NOMO-1 treated with dmso at 0.1 percent for 144 hours (cell line): ENCODE measurements around the gene COLEC12.

Experiments used
- DNase-seq: peaks from one replicate; lab custom pipeline; 2025; ENCODE audit not compliant: unreplicated experiment; lab: John Stamatoyannopoulos, UW

COLEC12 gene

DNA sequence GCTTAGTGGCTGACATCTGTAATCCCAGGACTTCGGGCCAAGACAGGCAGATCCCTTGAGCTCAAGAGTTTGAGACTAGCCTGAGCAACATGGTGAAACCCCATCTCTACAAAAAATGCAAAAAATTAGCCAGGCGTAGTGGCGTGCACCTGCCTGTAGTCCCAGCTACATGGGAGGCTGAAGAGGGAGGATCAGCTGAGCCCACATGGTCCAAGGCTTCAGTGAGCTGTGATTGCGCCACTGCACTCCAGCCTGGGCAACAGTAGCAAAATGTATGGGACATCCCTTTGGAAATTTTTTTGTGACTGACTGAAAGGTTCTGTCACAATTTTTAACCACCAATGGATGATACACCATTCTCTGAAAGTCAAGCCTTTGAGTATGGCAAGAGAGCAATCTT, 6.3 kb upstream of the COLEC12 start:
- DNase-seq, result no peak

DNA sequence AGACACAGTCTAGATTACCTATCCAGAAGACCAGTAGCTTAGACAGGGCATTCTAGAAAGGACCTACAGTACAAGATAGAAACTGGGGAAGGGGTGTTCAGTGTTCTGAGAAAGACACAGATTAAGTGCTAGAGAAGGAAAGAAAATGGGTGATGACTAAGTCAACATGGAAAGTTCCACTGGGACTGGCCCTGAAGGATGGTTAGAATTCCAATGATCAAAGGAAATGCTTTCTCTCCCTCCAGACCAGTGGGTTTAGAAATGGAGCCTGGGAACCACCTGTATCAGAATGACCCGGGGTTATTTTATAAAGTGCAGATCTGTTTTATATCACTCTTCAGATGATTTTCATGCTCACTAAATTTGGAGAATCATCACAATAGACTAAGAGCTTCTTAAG, 5.8 kb upstream of the COLEC12 start:
- DNase-seq, result no peak

DNA sequence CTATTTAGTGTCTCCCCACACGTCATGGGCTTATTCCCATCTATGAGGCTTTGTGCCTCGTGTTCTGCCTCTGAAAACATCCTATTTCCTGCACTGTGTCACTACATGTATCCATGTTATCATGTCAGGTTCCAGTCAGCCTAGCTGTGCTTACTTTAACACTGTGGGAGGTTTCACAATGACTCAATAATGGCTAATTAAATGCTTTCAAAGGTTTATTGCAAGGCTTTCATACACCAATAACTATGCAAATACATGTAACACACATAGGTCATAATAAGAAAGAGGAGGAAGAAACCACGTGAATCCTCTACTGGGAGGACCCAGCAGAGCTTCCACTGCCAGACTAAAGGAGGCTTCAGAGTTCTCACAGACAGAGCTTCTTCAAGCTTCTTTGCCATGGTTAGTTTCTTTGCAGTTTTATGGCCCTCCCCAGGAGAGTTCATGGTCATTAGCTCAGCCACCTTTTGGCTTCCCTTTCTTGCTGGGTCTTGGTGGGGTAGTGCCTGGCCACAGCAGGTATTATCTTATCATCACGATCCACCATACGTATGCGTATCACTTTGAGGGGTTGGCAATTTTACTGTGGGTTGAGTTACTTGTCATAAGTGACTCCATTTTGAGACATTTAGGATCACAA, 5.1 kb upstream of the COLEC12 start:
- DNase-seq, result no peak

DNA sequence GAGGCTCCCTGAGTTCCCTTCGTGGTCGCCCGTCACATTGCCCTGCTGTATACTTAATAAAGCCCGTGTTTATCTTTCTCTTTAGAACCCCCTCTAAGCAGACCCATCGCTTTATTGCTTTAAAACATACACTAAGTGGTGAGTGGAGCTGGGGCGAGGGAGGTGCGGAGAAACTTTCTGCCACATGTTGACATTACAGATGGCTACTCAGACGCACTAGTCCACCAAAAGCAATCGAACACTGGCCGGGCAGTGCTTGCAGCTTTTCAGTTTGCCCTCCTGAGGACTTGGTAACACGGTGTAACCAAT, 859 bp upstream of the COLEC12 start:
- DNase-seq, result no peak

DNA sequence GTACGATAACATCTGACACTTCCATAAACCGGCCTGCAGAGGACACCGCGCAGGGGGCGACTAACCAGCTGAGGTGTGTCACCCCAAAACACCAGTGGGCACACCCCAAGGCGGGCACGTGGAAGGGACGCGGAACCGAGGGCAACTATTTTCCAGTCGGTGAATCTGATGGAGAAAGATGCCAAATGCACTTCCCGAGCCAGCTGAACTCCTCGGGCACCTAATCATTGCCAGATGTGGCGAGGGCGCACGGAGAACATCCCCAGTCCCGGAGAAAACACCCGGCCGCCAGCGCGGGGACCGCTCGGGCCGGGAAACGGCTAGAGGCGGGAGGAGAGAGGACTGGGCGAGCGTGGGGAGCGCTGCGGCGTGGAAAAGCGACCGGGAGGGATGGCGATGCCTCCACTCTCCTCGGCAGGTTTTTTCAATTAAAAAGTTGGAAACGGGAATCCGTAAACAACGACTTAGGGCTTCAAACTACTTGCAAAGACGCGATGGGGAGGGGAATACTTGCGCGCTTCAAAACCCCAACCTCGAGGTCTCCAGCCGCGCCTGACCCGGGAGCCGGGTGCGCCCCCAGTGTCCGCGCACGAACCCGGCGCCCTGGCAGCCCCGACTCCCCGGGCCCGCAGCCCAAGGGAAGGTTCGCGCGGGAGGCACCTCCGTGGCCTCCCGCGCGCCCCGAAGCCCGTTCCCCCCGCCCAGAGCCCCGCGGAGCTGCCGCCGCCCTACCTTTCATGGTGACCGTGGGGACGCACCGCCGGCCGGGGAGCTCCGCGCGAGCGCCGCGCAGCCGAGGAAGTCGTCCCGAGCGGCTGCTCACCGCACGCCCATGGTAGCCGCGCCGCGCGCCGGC, 497 bp downstream of the COLEC12 start:
- no peak for DNase-seq

DNA sequence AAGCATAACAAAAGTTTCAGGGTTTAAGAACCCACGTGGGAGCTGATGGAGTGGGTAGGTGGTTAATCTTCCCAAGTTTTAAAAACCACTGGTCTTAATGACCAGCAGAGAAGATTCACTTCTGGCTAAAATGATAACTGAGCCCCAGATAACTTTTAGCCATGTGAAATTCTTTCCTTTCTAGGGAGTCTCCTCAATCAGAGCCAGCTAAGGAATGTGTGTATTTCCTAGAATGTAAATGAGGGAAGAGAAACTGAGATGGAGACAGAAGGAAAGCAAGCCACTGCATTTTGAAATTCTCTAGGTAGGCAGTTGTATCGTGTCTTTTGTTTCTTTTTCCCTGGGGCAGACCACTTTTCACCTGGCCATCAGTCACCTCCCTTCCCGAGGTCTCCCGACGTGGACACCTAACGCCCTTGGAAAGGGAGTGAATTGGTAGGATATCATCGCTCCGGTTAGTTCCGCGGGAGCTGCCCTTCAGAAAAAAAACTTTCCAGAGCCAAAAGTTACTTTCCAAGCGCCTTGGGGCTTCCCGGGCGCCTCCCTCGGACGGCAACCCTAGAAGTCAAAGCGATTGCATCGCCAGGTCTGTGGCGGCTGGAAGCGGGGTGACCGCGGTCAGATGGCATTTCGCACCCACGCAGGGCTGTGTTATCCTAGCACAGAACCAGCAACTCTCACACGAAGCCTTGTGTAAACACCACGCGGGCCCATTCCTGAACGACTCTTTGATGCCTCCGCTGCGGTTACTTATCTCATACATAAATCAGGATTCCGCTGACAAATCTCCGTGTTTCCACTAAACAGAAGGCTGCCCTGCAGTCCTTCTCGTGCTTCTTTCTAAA, 1.3 kb downstream of the COLEC12 start:
- no peak for DNase-seq

DNA sequence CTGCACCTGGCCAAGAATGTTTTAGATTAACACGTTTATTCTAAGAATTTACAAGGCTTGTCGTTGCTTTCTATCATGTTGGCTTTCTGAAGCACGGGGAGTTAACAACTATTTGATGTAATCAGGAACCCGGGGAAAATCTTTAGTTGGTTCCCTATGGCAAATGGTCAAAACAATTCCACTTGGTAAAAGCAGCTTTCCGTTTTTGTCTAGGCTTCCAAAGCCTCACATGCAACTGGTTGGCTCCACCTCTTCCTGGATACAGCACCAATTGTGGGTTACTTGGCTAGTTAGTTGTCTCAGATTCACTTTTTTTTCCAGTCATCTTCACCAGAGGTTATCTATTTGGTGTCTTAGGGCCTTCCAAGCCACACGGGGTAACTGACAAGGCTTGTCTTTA, 2.8 kb downstream of the COLEC12 start:
- DNase-seq, result no peak

DNA sequence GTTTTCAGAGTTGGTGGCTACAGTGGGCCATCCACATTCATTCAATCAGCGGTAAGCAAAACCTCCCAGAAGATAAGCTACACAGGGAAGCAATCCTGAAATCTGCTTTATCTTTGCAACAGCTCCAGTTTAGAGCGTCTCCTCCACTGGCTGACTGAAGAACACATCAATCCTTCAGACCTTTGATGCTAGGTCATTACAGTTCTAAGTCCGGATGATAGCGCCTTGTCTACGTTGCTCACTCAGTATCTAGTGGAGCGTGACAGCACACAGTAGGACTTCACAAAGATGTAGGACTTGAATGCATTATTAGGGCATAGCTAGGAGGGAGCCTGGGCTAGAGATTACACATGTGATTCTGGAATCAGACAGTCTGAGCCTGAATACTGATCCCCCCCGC, 5.0 kb downstream of the COLEC12 start:
- DNase-seq, result no peak

DNA sequence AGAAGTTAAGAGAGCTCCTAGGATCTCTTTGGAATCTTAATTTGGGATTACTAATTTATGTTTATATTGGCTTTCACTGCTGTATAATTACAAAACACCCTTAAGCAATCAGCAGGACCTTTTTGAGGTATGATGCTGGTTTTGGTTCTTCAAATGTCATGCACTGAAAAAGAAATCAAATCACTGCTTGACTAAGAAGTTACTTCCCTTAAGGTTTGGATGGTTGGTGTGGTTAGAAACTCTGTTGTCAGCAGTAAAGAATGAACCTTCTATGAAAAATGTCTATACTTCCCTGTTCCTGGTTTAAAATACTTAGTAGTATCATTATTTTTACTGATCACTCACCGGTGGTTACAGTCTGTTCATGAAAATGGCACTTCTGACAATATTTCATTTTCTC, 5.5 kb downstream of the COLEC12 start:
- no peak for DNase-seq

DNA sequence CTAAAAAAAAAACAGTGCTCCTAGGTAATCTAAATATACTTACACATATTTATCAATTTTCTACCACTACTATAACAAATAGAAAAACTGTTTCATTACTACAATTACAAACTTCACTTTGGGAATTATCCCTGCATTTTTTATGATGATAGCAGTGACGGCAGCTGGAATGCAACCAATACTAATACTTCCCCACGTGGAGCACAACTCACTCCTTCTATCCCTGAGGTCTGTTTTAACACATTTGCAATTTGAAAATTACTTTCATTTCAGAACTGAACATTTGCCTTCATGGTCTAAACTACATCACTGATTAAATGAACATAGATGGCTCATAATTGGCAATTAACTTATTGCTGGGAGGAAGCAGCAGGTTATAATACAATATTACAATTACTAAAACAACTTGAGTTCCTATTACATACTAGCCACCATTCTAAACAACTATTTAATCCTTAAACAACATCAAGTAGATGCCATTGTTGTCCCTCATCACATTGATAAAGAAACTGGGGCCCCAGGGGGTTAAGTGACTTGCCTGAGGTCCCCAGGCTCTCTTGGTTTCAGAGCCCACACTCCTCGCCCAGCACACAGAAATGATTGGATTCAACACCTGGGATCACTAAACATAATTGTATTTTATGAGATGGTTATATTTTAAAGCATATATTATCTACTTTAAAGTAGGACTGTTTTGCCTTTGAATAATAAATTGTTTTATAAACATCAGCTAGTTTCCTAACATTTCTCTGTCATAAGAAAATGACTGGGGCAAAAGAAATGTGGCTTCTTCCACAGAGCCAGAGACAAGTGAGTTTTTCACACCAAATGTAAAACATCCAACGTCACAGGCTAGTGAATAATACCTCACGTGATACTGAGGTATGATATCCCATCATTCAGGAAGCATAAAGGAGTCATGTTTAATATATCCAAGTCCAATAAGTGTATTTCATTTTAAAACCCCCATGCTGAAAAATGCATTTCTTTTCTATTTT, 6.2 kb downstream of the COLEC12 start:
- no peak for DNase-seq

DNA sequence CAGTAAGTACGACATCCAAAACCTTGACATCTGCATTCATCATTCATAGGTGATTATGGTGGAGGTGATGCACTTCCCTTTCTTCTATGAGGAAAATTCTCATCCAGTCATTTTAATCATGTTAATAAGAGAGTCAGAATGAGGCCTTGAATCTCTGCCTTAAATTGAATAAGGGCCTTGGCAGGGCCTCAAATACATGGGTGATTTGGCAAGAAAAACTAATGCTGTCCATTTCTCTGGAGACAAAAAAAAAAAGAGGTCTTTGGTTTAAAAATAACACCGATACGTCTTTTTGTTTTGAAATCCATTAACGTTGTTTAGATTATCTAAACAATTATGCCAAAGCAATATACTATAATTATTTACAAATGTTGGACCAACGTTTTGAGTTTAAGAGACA, 8.1 kb downstream of the COLEC12 start:
- no peak for DNase-seq

DNA sequence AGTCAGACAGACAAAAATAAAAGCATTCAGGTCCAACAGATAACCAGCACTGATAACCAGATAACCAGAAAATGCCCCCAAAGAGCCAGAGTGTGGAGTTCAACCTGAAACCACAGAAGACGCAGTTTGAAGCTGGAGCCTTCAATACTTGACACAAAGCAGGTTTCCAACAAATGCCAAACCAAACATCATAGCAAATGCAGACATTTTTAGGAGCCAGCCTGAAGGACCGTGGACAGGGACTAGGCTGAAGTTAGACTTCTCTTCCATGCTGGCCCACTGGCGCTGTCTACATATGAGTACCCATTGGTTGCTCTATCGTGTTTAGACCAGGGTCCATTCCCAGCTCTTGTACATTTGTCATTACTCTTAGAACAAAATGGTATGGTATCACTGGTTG, 9.9 kb downstream of the COLEC12 start:
- DNase-seq, result no peak

DNA sequence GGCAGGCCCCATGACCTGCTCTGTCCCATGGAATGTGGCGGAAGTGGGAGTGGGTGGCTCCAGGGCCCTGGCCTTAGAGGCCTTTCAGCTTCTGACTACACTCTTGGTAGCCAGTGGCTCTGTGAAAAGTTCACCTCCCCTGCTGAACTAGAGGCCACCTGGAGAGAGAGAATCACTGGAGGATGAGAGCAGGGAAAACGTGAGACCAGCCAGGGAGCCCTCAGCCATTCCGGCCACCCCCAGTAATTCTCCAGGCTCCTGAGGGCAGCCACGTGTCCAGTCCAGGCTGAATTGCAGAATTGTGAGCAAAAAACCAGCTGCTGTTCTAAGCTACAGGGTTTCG, 10.5 kb downstream of the COLEC12 start:
- DNase-seq, result no peak

DNA sequence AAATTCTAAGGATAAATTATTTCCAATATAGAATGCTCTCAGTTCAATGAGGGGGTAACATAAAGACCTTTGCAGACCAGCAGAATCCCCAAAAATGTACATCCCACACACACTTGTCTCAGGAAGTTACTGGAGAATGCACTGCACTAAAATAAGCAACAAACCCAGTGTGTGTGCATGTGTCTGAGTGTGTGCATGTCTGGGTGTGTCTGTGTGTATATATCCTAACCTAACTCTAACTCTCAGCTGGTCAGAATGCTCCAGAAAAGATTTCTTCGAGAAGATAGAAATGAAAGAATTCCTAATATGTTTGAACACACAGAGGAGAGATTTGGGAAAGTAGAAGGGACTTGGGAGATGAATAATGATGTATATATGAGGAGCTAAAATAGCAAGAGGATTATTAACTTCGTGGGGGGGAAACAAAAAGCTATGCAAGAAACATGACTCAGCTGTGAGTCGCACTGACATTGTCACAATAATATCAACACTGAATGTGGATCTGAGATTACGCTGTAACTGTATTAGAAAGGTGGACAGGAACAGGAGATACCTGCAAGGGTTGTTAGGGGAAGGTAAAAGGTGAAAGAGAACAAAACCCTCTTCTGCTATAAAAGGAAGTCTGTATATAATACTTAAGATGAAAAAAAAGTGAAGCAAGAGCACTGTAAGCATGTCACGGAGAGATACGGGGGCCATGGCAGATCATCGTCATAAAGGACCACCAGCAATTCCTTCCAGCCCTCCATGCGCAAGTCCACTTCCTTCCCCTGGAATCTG, 11.1 kb downstream of the COLEC12 start:
- DNase-seq, result no peak

DNA sequence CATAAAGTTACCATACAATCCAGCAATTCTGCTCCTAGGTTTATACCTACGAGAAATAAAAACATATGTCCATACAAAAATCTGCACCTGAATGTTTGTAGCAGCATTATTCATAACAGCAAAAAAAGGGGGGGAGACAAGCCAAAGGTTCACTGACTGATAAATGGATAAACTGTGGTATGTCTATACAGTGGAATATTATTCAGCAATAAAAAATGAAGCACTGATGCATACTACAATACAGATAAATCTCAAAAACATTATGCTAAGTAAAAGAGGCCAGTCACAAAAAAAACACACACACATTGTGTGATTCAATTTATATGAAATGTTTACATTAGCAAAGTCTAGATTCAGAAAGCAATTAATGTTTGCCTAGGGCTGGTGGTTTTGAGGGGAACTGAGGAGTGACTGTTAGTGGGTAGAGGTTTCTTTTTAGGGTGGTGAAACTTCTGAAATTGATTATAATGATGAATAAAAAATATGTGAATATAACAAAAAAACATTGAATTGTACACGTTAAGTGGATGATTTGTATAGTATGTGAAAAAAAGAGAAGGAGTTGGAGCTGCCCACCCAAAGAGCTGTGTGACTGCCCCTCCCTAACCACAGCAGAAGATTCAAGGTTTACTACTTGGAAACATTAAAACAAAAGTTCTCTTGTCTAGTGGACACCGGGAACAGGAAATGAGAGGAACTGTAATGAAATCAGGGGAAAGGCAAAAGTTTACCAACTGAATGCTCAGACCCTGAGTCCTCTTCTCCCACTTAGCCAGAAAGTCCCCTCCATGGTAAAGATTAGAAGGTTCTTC, 13.4 kb downstream of the COLEC12 start:
- DNase-seq, result no peak

DNA sequence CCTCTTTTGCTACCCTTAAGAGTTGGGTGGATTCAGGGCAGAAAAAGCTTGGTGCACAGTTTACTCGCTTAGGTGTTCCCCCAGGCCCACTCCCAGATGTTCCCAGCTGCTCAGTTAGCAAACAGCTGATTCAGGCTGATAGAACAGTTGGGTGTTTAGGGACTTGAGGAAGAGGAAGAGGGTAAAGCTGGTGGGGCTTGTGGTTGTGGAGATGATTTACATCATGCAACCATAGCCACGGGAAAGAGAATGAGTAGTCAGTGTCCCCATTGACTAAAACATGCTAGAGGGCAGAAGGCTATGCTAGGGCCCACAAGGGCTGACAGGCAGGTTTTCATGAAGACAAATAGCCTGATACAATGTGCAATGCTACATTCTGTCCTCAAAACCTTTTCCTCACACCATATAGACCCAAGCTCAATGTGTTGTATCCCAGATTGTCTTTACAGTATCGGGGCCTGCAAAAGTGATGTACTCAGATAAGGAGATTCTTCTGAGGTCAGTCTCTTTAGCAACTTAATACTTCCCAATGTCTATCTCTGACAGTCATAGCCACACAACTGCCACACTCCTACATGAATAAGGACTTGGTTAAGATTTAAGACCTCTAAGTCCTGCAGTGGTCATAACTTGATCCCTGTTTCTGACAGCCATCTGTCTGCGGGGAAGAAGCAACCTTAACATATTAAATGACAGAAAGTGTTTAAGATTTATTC, 15.6 kb downstream of the COLEC12 start:
- DNase-seq, result peak; percentile 27

DNA sequence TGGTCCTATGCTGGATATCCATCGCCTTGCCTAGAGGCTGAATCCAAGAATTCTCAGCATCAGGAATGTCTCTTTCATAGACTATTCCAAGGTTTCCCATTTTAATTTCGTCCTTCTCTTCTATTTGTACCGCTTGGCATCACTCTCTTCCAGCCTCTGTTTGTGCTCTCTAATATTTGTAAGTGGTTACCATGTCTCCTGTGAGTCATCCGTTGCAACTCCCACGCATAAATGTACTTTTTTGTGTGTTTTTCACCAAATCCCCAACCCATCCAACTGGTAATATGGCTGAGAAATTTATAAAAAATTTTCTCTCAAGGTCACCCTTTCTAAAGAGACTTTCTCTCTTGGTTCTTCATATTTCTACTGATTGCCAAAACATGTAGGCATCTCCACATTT, 21.8 kb downstream of the COLEC12 start:
- DNase-seq, result no peak

DNA sequence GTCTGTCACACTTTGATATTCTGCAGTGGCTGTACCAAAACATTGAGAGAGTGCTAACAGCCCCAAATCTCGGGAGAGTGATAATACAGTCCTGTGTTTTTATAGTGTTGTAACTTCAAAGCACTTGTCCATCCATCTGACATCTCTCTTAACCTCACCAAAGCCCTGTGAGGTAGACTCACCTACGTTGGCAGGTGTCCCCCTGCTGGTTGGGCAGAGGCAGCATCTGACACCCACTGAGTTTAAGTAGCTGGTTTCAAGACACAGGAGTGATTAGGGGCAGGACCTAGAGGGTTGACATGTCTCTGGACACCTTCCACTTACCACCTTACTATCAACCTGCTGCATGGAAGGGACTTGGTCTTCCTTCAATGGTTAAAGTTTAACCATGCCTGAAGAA, 22.9 kb downstream of the COLEC12 start:
- no peak for DNase-seq

DNA sequence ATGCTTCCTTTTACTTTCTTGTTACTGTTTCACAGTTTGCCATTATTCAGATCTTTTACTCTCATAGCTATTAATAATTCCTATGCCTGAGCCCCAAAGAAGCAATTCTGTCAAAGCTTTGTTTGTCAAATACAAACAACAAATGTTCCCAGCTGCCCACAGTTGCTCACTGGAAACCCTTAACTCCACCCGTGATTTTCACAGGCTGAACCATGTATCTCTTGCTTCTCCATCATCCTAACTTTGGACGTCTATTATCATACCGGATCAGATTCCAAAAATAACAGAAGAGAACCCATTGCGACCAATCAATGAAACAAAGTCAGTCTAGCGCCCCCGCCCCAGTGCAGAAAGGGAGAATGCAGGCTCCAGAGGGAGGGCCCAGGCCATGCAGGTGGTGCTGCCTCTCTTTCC, 24.2 kb downstream of the COLEC12 start:
- DNase-seq, result no peak
